GM19239 (cell line): ENCODE results near the gene HOXB7.

Experiments
- DNase-seq: peaks from one replicate; pipeline ENCODE4 v3.0.0; 2011; ENCODE audit warnings: low spot score; ENCODE audit not compliant: insufficient read length
- FAIRE-seq: peaks from 2 replicates; lab custom pipeline; 2011; peaks lifted over from hg19 to GRCh38; lab: Jason Lieb, UNC

Gene HOXB7

DNA sequence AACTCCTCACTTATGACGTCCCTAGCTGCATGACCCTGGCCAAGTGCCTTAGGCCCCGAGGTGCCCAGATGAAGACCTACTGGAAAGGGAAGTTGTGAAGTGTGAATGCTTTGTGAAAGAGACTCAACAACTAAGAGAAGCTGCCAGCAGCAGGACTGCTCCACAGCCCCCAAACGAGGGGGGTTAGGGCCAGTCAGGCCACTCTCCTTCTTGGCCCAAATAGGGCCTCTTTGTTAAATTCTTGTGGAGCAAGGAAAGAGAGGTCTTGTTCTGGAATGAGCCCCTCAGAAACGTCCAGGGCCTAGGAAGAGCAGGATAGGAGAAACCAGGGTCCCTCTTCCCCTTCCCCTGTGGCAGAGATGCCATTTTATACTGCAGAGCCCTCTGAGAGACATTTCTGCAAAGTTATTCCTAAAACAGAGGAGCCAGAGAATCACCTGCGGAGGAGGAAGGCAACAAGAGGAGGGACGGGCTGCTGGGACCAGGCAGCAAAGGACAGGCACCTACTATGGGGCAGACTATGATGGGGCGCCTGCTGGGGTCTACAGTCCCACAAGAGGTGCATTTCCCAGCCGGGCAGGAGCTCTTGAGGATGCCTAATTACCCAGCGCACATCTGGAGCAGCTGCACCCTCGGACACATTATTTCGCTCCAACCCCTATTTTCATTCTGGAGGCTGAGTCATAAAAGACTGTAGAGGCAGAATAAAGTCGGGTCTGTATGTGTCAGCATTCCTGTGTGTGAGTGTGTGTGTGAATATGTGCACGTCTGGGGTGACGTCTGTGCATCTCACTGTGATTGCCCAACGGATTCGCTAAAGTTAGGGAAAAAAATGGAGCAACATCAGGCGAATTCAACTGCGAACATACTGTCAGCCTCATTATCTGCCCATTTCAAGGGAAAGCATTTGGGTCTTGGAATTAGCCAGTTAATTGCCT lies 26.8 kb upstream of the HOXB7 start:
- no peak for FAIRE-seq

DNA sequence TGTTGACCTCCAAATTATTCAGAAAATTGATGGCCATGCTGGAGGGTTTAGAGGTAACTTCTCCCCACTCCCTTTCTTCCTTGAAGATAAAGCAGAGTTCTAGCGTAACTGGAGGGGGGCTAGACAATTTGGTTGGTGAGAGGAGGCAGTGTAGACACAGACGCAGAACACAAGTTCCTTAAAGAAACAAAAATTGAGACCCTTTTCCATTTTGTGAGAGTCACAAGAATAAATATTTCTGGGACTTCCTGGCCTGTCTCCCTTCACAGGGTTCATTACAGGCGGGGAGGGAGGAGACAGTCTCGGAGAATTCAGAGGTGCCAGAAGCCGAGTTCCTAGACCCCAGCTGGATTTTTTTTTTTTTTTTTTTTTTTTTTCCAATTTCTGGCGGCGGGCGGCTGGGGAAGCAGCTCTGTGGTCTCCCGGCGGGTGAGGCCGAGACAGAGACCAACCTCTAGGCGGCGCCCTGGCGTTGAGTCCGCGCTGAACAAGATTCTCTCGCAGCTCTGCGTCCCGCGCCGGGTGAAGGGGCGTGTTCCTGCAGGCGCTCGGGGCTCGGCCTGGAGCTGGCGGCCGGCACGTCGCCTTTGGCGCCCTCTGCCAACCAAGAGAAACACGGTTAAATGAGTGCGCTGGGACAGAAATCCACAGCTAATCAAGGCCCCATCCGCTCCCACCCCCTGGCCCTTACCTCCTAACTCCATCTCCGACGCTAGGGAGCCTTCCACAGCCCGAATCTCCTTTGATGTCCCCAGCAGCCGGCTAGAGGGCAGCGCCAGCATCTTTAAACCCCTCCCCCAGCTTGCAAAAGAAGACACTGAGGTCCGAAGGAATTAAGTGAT lies 25.6 kb upstream of the HOXB7 start:
- no peak for FAIRE-seq
- DNase-seq: peak; percentile 93

More for the DNA sequence above, 26.8 kb upstream of the HOXB7 start:
- DNase-seq: no peak

GRCh38 chr17:48634493-48635208 lies 23.8 kb upstream of the HOXB7 start:
- DNase-seq (no peak), FAIRE-seq (no peak)

DNA sequence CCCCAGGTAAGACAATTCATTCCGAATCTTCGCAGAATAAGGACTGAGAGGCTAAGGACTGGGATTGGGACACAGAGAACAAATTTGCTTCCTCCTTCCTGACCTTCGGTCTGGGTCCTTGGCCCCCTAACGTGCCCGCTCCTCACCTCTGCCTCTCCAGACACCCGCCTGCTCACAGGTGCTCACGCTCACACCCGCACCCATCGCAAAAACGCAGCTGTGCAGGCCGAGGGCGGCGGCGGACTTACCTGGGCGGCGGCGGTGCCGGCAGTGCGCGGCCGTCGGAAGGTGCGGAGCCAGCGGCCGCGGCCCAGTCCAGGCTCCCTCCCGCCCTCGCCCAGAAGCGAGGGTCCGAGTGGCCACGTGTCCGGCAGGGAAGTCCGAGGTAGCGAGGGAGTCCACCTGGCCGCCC lies 22.5 kb upstream of the HOXB7 start:
- DNase-seq (no peak), FAIRE-seq (no peak)

DNA sequence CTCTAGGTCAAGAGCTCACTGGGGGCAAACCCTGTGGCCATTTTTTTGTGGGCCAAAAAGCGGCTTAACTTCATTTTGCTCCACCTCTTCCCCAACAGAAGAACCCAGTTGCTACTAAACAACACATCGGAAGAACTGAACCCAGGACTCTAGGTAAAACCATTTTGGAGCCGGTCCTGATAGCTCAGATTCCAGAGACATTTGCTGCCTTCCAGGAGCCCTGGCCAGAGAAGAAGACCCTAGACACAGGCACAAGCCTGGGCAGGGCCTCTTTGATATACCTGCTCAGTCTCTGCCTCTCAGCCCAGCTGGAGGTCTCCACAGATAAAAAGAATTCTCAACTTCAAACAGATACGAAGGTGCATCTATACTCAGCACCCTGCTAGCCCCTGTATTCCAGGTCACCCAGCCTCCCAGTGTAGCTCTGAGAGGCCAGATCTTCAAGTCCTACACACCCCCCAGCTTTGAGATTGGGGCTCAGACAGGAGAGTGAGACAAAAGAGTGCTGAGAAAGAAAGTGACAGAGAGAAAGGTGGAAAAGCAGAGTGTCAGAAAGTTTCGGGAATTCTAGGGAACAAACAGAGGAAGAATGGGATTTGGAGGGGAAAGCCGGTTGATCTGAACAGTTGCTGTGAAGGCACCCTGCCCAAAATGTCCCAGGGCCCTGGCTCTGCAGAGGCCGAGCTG lies 21.9 kb upstream of the HOXB7 start:
- FAIRE-seq (no peak), DNase-seq (no peak)

DNA sequence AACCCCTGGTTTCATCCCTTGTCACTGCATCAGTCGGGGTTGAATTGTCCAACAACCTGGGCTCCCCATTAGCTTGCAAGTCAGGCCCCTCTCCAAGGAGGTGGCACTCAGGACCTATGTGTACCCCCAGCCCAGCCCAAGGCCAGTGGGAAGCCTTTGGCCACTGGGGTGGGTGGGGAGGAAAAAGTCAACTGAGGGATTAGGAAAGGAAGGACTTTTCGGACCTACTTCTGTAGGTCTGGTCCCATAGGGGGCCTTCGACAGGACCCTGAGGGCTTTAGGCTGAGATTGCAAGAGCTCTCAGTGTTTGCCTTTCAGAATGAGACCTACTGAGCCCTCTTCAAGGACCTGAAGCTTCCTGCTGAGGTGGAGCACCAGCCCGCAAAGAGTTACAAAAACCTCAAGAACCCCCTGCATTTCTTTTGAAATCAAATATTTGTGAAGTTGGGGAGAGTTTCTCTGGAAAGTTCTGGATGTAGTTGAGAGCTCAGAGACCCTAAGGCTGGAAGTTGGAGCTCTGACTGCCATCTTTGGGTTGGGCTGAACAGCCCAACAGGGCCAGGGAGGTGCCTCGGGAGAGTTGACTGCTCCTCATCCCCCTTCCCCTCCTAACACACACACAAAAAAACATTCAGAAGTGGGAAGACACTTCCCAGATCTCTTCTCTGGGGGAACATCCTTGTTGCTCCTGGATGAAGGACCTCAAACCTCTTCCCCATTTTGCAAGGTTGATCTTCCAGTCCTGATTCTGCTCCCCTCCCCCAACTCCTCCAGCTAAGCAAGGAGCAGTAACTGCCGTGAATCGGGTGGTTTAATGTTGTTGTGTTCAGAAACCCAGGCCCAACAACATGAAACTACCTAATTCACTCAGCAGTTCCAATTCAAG lies 21.1 kb upstream of the HOXB7 start:
- DNase-seq (no peak), FAIRE-seq (peak; percentile 78)

DNA sequence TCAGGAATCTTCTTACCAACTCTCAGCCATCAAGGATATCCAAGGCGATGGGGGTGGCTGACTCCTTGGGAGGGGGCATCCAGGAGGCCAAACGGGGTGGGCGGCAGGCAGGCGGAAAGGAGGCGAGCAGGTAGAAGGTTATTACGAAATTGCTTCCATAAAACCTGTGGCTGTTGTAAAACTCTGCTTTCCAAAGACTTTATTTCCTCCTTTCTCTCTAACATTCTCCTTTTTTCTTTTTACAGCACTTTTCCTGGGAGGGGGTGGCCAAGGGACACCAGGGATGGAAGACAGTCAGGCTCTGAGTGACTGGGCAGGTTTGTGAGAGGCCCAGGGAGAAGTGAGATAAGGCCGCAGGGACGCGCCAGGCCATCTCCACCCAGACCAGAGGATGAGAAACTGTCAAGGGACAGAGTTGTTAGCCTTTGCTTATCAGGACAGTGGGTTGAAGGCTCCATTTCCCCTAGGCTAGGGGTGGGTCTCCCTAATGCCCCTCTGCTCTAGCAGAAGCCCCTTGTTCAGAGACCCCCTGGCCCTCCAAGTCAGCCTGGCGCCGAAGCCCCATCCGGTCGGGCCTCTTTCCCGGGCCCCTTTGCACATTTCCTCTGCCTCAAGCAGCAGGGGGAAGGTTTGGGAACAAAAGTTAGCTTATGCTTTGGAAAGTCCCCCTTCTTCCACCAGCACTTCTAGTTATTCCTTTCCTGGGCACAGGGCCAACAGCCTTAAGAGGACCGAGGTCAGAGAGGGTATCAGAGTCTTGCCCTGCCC lies 20.3 kb upstream of the HOXB7 start:
- FAIRE-seq: no peak

GRCh38 chr17:48630009-48630924 lies 19.4 kb upstream of the HOXB7 start:
- DNase-seq: no peak
- FAIRE-seq: no peak

More for the DNA sequence above, 20.3 kb upstream of the HOXB7 start:
- DNase-seq: no peak

DNA sequence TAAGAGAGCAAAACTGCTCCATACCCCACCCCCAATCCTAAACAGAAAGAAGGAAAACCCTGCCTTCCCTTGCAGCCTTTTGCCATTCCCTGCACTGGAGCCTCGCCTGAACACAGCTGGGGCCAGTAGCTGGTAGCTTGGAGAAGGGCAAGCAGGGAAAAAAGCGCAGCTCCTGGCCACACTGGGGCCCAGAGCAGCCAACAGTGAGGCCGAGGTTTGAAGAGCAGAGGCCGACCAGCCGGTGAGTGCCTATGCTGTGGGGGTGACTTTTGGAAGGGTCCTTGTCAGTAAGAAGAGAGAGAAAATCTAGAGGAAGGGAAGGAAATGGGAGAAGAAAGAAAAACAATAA lies 18.6 kb upstream of the HOXB7 start:
- no peak for FAIRE-seq

GRCh38 chr17:48628649-48629410 lies 18.0 kb upstream of the HOXB7 start:
- no peak for FAIRE-seq
- DNase-seq: no peak

More for the DNA sequence above, 18.6 kb upstream of the HOXB7 start:
- DNase-seq: no peak

- FAIRE-seq: no peak
- DNase-seq: no peak
Measured at GRCh38 chr17:48627623-48628521, 17.1 kb upstream of the HOXB7 start.

DNA sequence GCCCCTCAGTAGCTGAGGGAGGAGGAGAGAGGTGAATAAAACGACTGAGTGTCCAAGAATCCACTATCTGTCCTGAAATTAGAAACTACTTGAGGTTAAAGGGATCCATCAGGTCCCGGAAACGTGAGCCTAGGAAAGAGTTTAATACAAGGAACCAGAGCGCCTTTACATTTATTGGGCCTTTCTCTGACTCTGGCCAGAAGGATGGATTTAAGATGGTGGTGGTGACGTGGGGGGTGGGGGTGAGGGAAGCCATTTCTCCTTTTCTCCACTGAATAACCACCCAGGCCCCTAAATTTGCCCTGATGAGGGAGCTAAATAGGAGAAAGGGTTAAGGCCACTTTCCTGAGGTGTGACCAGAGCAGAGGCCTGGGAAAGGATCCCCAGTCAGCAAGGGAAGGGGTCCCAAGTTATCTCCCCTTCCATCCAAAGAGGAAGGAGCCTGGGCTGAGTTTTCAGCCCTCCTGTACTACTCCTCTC lies 16.3 kb upstream of the HOXB7 start:
- FAIRE-seq (no peak), DNase-seq (no peak)

DNA sequence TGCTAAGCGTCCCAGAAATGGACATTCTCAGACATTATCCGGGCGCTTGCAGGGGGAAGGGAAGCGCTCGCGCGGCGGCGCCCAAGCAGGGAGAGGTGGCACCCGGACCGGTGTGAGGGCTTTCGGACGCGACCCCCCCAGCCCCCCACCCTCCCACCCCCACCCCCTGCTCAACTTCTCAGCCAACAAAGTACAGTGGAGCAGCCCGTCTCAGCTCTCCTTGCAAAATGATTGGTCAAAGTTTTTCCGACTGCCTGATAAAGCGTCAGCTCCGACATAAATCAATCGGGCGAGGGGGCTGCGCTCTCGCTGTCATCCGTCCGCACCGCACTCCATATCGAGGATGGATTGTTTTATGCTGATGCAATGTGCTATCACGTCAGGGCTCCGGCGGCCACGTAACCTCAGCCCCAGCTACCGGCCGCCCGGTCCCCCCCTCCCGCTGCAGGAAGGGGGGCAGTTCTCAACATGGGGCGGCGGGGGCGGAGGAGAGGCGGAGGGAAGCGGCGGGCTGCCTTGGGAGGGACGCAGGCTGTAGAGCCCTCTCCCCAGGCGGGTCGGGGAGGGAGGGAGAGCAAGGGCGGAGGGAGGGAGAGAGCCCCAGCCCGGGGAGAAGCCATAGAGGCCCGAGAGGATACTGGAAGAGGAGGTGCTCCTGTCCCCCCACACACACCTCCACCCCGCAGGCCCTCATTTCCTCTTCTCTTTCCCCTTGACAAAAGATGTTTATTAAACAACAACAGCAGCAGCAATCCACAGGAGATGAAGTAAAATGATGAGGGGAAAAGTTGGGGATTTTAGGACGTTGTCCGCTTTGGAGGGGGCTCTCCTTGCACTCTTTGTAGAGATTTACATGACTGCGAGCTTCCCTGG lies 15.7 kb upstream of the HOXB7 start, which contains the start of gene HOXB9:
HOXB9 (minus strand) TSS at position 114 of the 873 bp plus-strand sequence; CDS start at position 25, 89 bp downstream.
- FAIRE-seq (peak; percentile 67), DNase-seq (no peak)

DNA sequence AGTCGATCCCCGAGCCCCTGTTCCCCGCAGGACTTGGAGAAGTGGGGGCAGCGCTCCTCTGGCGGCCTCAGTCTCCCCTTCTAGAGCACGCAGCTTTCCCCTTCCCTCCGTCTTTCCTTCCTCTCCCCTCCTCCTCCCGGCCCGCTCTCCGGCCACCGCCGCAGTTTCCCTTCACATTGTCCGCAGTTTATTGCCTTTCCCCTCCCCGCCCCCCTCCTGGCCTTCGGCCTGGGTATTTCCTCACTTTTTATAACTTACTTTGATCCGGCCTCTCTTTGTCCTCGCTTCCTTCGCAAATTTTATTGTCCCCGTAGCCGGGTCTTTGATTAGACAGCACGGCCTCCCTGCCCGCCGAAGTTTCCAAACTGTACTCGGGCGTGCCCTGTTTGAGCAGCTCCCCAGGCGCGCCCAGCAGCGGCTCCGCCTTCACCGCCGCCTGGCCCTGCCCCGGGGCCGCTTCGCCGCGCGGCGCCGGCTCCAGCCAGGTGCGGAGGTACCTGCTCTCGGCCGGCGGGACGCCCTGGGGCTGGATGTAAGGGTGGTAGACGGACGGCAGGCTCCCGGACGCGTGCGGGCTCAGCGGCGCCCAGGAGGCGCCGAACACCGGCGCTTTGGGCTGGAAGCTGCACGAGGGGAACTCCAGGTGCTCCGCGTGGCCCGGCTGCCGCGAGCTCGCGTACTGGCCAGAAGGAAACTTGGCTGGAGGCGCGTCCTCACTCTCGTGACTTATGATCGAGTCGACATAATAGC lies 14.9 kb upstream of the HOXB7 start:
- DNase-seq (no peak), FAIRE-seq (peak; percentile 79)
